Trophoblast cell (in vitro differentiated cells and primary cell): ENCODE data around the gene ANKRD33B.

Source experiments
- DNase-seq, 2 donors: peaks; one replicate each; pipeline ENCODE4 v3.0.0-alpha.2; 2016
- H2AFZ ChIP-seq: 2 replicates; pipeline ENCODE4 v1.6.1; 2013; ENCODE audit warnings: low read length, moderate library complexity, mild to moderate bottlenecking; ENCODE audit not compliant: insufficient read depth, poor library complexity
- H2AK5ac ChIP-seq: 2 replicates; pipeline ENCODE4 v1.6.1; 2013; ENCODE audit warnings: mild to moderate bottlenecking, low read length
- H2BK120ac ChIP-seq: 2 replicates; pipeline ENCODE4 v1.6.1; 2013; ENCODE audit warnings: low read length, mild to moderate bottlenecking, moderate library complexity; ENCODE audit not compliant: insufficient read depth, poor library complexity
- H2BK12ac ChIP-seq: 2 replicates; pipeline ENCODE4 v1.6.1; 2013; ENCODE audit warnings: mild to moderate bottlenecking, low read length, moderate library complexity
- H2BK5ac ChIP-seq: 2 replicates; pipeline ENCODE4 v1.6.1; 2013; ENCODE audit warnings: low read length, low read depth, moderate library complexity, mild to moderate bottlenecking; ENCODE audit not compliant: poor library complexity
- H3K14ac ChIP-seq: 2 replicates; pipeline ENCODE4 v1.6.1; 2013; ENCODE audit warnings: mild to moderate bottlenecking, low read length
- H3K18ac ChIP-seq: 2 replicates; pipeline ENCODE4 v1.6.1; 2013; ENCODE audit warnings: mild to moderate bottlenecking, low read length
- H3K23ac ChIP-seq: 2 replicates; pipeline ENCODE4 v1.6.1; 2013; ENCODE audit warnings: low read length
- H3K27ac ChIP-seq: 2 replicates; pipeline ENCODE4 v1.5.1; 2013; ENCODE audit warnings: low read depth, mild to moderate bottlenecking, inconsistent platforms, low read length, moderate library complexity
- H3K27me3 ChIP-seq: 2 replicates; pipeline ENCODE4 v1.6.1; 2013; ENCODE audit warnings: inconsistent platforms, mild to moderate bottlenecking, low read length, moderate library complexity; ENCODE audit not compliant: insufficient read depth
- H3K36me3 ChIP-seq, 2 experiments: 1 replicate in 1 of 2; 2 replicates in 1 of 2; pipeline ENCODE4 v1.6.1; 2013; ENCODE audit warnings: low read length in 2 of 2, mild to moderate bottlenecking in 2 of 2, moderate library complexity in 1 of 2; ENCODE audit not compliant: insufficient read depth in 2 of 2, control insufficient read depth in 1 of 2
- H3K4ac ChIP-seq: 2 replicates; pipeline ENCODE4 v1.6.1; 2013; ENCODE audit warnings: low read depth, mild to moderate bottlenecking, low read length, moderate library complexity
- H3K4me1 ChIP-seq, 2 experiments: 1 replicate in 1 of 2; 2 replicates in 1 of 2; pipeline ENCODE4 v1.6.1; 2013; ENCODE audit warnings: low read length in 2 of 2, mild to moderate bottlenecking in 2 of 2, moderate library complexity in 1 of 2; ENCODE audit not compliant: insufficient read depth in 2 of 2, control insufficient read depth in 1 of 2
- H3K4me2 ChIP-seq: 2 replicates; pipeline ENCODE4 v1.6.1; 2013; ENCODE audit warnings: inconsistent platforms, mild to moderate bottlenecking, low read length, moderate library complexity
- H3K4me3 ChIP-seq: 2 replicates; pipeline ENCODE4 v1.5.1; 2013; ENCODE audit warnings: mild to moderate bottlenecking, low read depth, low read length, inconsistent platforms
- H3K79me1 ChIP-seq: one replicate; pipeline ENCODE4 v1.6.1; 2013; ENCODE audit warnings: low read length
- H3K79me2 ChIP-seq: 2 replicates; pipeline ENCODE4 v1.6.1; 2013; ENCODE audit warnings: low read length, mild to moderate bottlenecking; ENCODE audit not compliant: control insufficient read depth, insufficient read depth, poor library complexity
- H3K9ac ChIP-seq: 2 replicates; pipeline ENCODE4 v1.6.1; 2013; ENCODE audit warnings: mild to moderate bottlenecking, low read length
- H3K9me3 ChIP-seq: 2 replicates; pipeline ENCODE4 v1.6.1; 2013; ENCODE audit warnings: low read depth, mild to moderate bottlenecking, control low read depth, inconsistent platforms, low read length; ENCODE audit not compliant: insufficient read depth
- H4K12ac ChIP-seq: 2 replicates; pipeline ENCODE4 v1.6.1; 2013; ENCODE audit warnings: low read depth, mild to moderate bottlenecking, low read length, moderate library complexity
- H4K8ac ChIP-seq: 2 replicates; pipeline ENCODE4 v1.6.1; 2013; ENCODE audit warnings: low read depth, mild to moderate bottlenecking, low read length, moderate library complexity
- H4K91ac ChIP-seq: one replicate; pipeline ENCODE4 v1.6.1; 2013; ENCODE audit warnings: low read depth, mild to moderate bottlenecking, low read length, moderate library complexity
- WGBS: extraction: QIAGEN DNeasy Blood & Tissue Kit; methylation state at CpG from one replicate; pipeline ENCODE4 v1.1.7; 2013; ENCODE audit warnings: missing lambda C conversion rate; ENCODE audit not compliant: insufficient read length, insufficient coverage; ENCODE audit errors: extremely low coverage; 5-methylcytosine and 5-hydroxymethylcytosine counted together

ANKRD33B gene

GRCh38 chr5:10581867-10582511 lies 18.1 kb downstream of the ANKRD33B start:
- Histone ChIP-seq H4K8ac (peak overlapping the region; percentile 9), H2BK12ac (peak overlapping the region; percentile 81), H3K9ac (no peak overlapping the region), H2BK5ac (no peak overlapping the region), H3K14ac (no peak overlapping the region), H3K23ac (no peak overlapping the region), H3K27ac (no peak overlapping the region), H3K4me1 (peaks cover 30 to 33% of the 10 kb centered on the region in 2 experiments), H4K12ac (no peak overlapping the region), H3K27me3 (no peaks in the 10 kb centered on the region), H3K18ac (peak overlapping the region; percentile 50), H3K36me3 (no peaks in the 10 kb centered on the region), H3K4ac (peak overlapping the region; percentile 21), H3K4me3 (no peak overlapping the region), H4K91ac (peak overlapping the region; percentile 10), H2AFZ (no peak overlapping the region), H3K79me1 (peaks cover 21% of the 10 kb centered on the region), H2AK5ac (no peak overlapping the region), H3K4me2 (no peak overlapping the region), H3K9me3 (no peaks in the 10 kb centered on the region), H2BK120ac (no peak overlapping the region), H3K79me2 (peaks cover 9% of the 10 kb centered on the region)
- DNase-seq: no peak
- no CpG with 5 or more reads among the region's 7 CpGs for WGBS

- H4K8ac ChIP-seq: no peak overlapping the region
- no peak overlapping the region for H2AK5ac ChIP-seq
- no peak overlapping the region for H2BK120ac ChIP-seq
- no CpG with 5 or more reads among the region's 8 CpGs for WGBS
- H3K4me3 ChIP-seq: no peak overlapping the region
- no peak overlapping the region for H3K23ac ChIP-seq
- no peak for DNase-seq
- H3K4me1 ChIP-seq: peaks cover 28 to 30% of the 10 kb centered on the region in 2 experiments
- peak overlapping the region; percentile 27 for H2BK12ac ChIP-seq
- H4K12ac ChIP-seq: no peak overlapping the region
- H3K14ac ChIP-seq: no peak overlapping the region
- no peaks in the 10 kb centered on the region for H3K9me3 ChIP-seq
- H2BK5ac ChIP-seq: no peak overlapping the region
- peak overlapping the region; percentile 4 for H4K91ac ChIP-seq
- no peak overlapping the region for H3K27ac ChIP-seq
- H3K9ac ChIP-seq: no peak overlapping the region
- H3K27me3 ChIP-seq: no peaks in the 10 kb centered on the region
- peak overlapping the region; percentile 16 for H3K18ac ChIP-seq
- peaks cover 19% of the 10 kb centered on the region for H3K79me1 ChIP-seq
- H3K4ac ChIP-seq: peak overlapping the region; percentile 4
- H3K4me2 ChIP-seq: no peak overlapping the region
- H2AFZ ChIP-seq: no peak overlapping the region
- H3K36me3 ChIP-seq: no peaks in the 10 kb centered on the region
- H3K79me2 ChIP-seq: peaks cover 9% of the 10 kb centered on the region
Measured at GRCh38 chr5:10582512-10582897, 18.6 kb downstream of the ANKRD33B start.

- no peaks in the 10 kb centered on the region for H3K27me3 ChIP-seq
- no peaks in the 10 kb centered on the region for H3K9me3 ChIP-seq
- H3K4me3 ChIP-seq: no peak overlapping the region
- H4K12ac ChIP-seq: no peak overlapping the region
- H2AK5ac ChIP-seq: no peak overlapping the region
- no peak overlapping the region for H3K27ac ChIP-seq
- H3K36me3 ChIP-seq: no peaks in the 10 kb centered on the region
- H3K9ac ChIP-seq: no peak overlapping the region
- DNase-seq: no peak
- no peak overlapping the region for H3K14ac ChIP-seq
- no peak overlapping the region for H2AFZ ChIP-seq
- no peak overlapping the region for H4K91ac ChIP-seq
- no peak overlapping the region for H3K23ac ChIP-seq
- no peak overlapping the region for H2BK120ac ChIP-seq
- H2BK5ac ChIP-seq: no peak overlapping the region
- no peak overlapping the region for H3K4ac ChIP-seq
- H3K79me1 ChIP-seq: peaks cover 12% of the 10 kb centered on the region
- peaks cover 9% of the 10 kb centered on the region for H3K79me2 ChIP-seq
- WGBS: no CpG with 5 or more reads among the region's 13 CpGs
- no peak overlapping the region for H3K4me2 ChIP-seq
- peaks cover 19 to 24% of the 10 kb centered on the region in 2 experiments for H3K4me1 ChIP-seq
- H4K8ac ChIP-seq: no peak overlapping the region
- H2BK12ac ChIP-seq: no peak overlapping the region
- no peak overlapping the region for H3K18ac ChIP-seq
Measured at GRCh38 chr5:10583663-10584572, 20.0 kb downstream of the ANKRD33B start.

- H3K27ac ChIP-seq: no peak overlapping the region
- H3K79me2 ChIP-seq: peaks cover 9% of the 10 kb centered on the region
- H3K4me2 ChIP-seq: no peak overlapping the region
- no peak overlapping the region for H3K4ac ChIP-seq
- no peak overlapping the region for H2AFZ ChIP-seq
- no peak overlapping the region for H3K4me3 ChIP-seq
- no peak overlapping the region for H3K18ac ChIP-seq
- no peak overlapping the region for H4K12ac ChIP-seq
- DNase-seq: no peak
- H3K23ac ChIP-seq: no peak overlapping the region
- H3K79me1 ChIP-seq: peaks cover 12% of the 10 kb centered on the region
- no peak overlapping the region for H3K9ac ChIP-seq
- peaks cover 0 to 2% of the 10 kb centered on the region in 2 experiments for H3K36me3 ChIP-seq
- H2BK12ac ChIP-seq: no peak overlapping the region
- no peak overlapping the region for H4K91ac ChIP-seq
- H3K27me3 ChIP-seq: no peaks in the 10 kb centered on the region
- H2BK120ac ChIP-seq: no peak overlapping the region
- no peak overlapping the region for H2AK5ac ChIP-seq
- no peak overlapping the region for H2BK5ac ChIP-seq
- H3K4me1 ChIP-seq: peaks cover 18 to 26% of the 10 kb centered on the region in 2 experiments
- H3K9me3 ChIP-seq: no peaks in the 10 kb centered on the region
- no CpG with 5 or more reads among the region's 8 CpGs for WGBS
- H3K14ac ChIP-seq: no peak overlapping the region
- no peak overlapping the region for H4K8ac ChIP-seq
Measured at GRCh38 chr5:10584714-10585517, 21.0 kb downstream of the ANKRD33B start.
